Panc1 (cell line): ENCODE results near the gene SDC1. TPM values are rescaled to one million over a fixed set of nuclear protein-coding genes. Genes with fewer than 3 reads are reported as not detected.

Experiments
- ATAC-seq: fragments of 200-7000 bp; cut with Tn5 transposase; 2 replicates; pipeline ENCODE4 v1.9.1; 2020; ENCODE audit warnings: mild to moderate bottlenecking, moderate library complexity
- BruUV-seq: library from RNA; stranded (reverse); fragments of 400-500 nt; replicated peaks from 2 replicates; lab custom pipeline; 2021; lab: Mats Ljungman, UMichigan
- CTCF ChIA-PET: fragments of 300-600 bp; sonication (Branson Sonifier 250); formaldehyde crosslinking; loops from one replicate; lab custom pipeline; 2022; ENCODE audit warnings: antibody characterized with exemption; lab: Charles Lee
- POLR2A ChIA-PET: fragments of 300-600 bp; sonication (Branson Sonifier 250); formaldehyde crosslinking; loops from one replicate; lab custom pipeline; 2022; ENCODE audit warnings: antibody characterized with exemption; lab: Charles Lee
- DNase-seq: peaks from one replicate; pipeline ENCODE4 v3.0.0-alpha.2; 2010; ENCODE audit warnings: low read depth, low spot score
- H3K27ac ChIP-seq: 2 replicates; pipeline ENCODE4 v1.5.1; 2011; ENCODE audit warnings: mild to moderate bottlenecking, low read length, inconsistent platforms
- H3K27me3 ChIP-seq: fragments of 200-500 bp; sonication (Bioruptor generic); 2 replicates; pipeline ENCODE4 v1.6.0; 2014; ENCODE audit warnings: low read length, inconsistent platforms; ENCODE audit not compliant: control insufficient read depth, insufficient read depth
- H3K36me3 ChIP-seq: fragments of 200-500 bp; sonication (Bioruptor generic); 2 replicates; pipeline ENCODE4 v1.5.1; 2014; ENCODE audit warnings: inconsistent platforms, mild to moderate bottlenecking, low read length, moderate library complexity; ENCODE audit not compliant: control insufficient read depth, insufficient read depth
- H3K4me1 ChIP-seq: 2 replicates; pipeline ENCODE4 v1.5.1; 2011; ENCODE audit warnings: inconsistent platforms, mild to moderate bottlenecking, low read length, moderate library complexity; ENCODE audit not compliant: control insufficient read depth, insufficient read depth
- H3K4me3 ChIP-seq, 2 experiments: 2 replicates each; pipeline ENCODE4 v1.5.1; 2011 to 2012; ENCODE audit warnings: low read depth in 2 of 2, low read length in 2 of 2, mild to moderate bottlenecking in 2 of 2, inconsistent platforms in 1 of 2, moderate library complexity in 1 of 2
- H3K9me3 ChIP-seq: fragments of 200-500 bp; sonication (Bioruptor generic); 2 replicates; pipeline ENCODE4 v1.5.1; 2014; ENCODE audit warnings: low read depth, mild to moderate bottlenecking, inconsistent platforms, low read length, moderate library complexity; ENCODE audit not compliant: control insufficient read depth, insufficient read depth
- POLR2AphosphoS5 ChIP-seq: IDR thresholded peaks from 2 replicates; pipeline ENCODE4 v1.6.1; 2012; ENCODE audit warnings: mild to moderate bottlenecking, low read depth, low read length, moderate library complexity
- SIN3A ChIP-seq: IDR thresholded peaks from 2 replicates; pipeline ENCODE4 v1.6.1; 2012; ENCODE audit warnings: low read depth, mild to moderate bottlenecking, low read length, moderate library complexity, borderline replicate concordance; ENCODE audit not compliant: insufficient read depth
- TCF7L2 ChIP-seq: IDR thresholded peaks from 2 replicates; pipeline ENCODE4 v1.6.1; 2011; ENCODE audit warnings: mild to moderate bottlenecking, low read depth, low read length, inconsistent platforms
- in situ Hi-C: cut with HindIII; loops from 2 replicates; pipeline ENCODE4 v1.10.0; 2016; ENCODE audit warnings: low sequenced_read_pairs, low pct_unique_long_range_greater_than_20kb
- intact Hi-C: fragments of 100-400 bp; cut with micrococcal nuclease; formaldehyde crosslinking; loops from one replicate; pipeline ENCODE4 v1.10.0; 2022; ENCODE audit not compliant: unreplicated experiment
- total RNA-seq: library from RNA; stranded (reverse); gene quantifications from one replicate; pipeline ENCODE4 v1.2.1, GENCODE V29; 2021; ENCODE audit not compliant: unreplicated experiment
- TF ChIP-seq, protein P1 (sequence below): fragments of 450-650 bp; IDR thresholded peaks from 2 replicates; pipeline ENCODE4 v1.5.1; 2017; ENCODE audit warnings: mild to moderate bottlenecking
- TF ChIP-seq, protein P2 (sequence below), 2 experiments: IDR thresholded peaks; 2 replicates each; pipeline ENCODE4 v1.6.1; 2011 to 2012; ENCODE audit warnings: low read depth in 2 of 2, control low read depth in 1 of 2, low read length in 1 of 2, mild to moderate bottlenecking in 1 of 2, moderate library complexity in 1 of 2; ENCODE audit not compliant: insufficient read depth in 1 of 2

SDC1 gene
- total RNA-seq, 1 experiment from 2014 or later = 93.0 TPM

DNA sequence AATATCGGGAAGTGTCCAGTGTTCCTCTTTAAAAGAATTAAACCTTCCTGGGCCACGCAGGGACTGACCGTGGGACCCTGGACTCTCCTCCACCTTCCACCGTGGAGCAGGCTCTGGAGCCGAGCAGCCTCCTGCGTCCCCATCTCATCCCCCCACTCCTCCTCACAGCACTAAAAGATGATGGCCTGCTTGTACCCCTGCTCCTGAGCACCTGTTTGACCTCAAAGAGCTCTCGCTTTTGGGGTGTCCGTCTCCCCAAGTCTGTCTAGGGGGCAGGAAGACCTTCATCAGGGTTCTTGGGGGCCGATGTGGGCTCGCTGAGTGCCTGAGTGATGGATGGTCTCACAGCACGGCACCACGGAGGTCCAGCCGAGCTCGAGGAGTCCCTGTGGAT is 1.2 kb upstream of the SDC1 start:
- H3K4me3 ChIP-seq = no peak overlapping the region
- TF ChIP-seq TCF7L2 = no peak
- TF ChIP-seq POLR2AphosphoS5 = no peak
- TF ChIP-seq, protein P1, sequence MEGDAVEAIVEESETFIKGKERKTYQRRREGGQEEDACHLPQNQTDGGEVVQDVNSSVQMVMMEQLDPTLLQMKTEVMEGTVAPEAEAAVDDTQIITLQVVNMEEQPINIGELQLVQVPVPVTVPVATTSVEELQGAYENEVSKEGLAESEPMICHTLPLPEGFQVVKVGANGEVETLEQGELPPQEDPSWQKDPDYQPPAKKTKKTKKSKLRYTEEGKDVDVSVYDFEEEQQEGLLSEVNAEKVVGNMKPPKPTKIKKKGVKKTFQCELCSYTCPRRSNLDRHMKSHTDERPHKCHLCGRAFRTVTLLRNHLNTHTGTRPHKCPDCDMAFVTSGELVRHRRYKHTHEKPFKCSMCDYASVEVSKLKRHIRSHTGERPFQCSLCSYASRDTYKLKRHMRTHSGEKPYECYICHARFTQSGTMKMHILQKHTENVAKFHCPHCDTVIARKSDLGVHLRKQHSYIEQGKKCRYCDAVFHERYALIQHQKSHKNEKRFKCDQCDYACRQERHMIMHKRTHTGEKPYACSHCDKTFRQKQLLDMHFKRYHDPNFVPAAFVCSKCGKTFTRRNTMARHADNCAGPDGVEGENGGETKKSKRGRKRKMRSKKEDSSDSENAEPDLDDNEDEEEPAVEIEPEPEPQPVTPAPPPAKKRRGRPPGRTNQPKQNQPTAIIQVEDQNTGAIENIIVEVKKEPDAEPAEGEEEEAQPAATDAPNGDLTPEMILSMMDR = no peak
- TF ChIP-seq, protein P2, sequence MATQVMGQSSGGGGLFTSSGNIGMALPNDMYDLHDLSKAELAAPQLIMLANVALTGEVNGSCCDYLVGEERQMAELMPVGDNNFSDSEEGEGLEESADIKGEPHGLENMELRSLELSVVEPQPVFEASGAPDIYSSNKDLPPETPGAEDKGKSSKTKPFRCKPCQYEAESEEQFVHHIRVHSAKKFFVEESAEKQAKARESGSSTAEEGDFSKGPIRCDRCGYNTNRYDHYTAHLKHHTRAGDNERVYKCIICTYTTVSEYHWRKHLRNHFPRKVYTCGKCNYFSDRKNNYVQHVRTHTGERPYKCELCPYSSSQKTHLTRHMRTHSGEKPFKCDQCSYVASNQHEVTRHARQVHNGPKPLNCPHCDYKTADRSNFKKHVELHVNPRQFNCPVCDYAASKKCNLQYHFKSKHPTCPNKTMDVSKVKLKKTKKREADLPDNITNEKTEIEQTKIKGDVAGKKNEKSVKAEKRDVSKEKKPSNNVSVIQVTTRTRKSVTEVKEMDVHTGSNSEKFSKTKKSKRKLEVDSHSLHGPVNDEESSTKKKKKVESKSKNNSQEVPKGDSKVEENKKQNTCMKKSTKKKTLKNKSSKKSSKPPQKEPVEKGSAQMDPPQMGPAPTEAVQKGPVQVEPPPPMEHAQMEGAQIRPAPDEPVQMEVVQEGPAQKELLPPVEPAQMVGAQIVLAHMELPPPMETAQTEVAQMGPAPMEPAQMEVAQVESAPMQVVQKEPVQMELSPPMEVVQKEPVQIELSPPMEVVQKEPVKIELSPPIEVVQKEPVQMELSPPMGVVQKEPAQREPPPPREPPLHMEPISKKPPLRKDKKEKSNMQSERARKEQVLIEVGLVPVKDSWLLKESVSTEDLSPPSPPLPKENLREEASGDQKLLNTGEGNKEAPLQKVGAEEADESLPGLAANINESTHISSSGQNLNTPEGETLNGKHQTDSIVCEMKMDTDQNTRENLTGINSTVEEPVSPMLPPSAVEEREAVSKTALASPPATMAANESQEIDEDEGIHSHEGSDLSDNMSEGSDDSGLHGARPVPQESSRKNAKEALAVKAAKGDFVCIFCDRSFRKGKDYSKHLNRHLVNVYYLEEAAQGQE (IDR thresholded peaks at IDR 0.05; ENCODE audit: insufficient read depth in 1 of 2, low read depth in 2 of 2, low read length in 1 of 2) = no peak
- no peak for TF ChIP-seq SIN3A
- ChIA-PET CTCF (interaction anchor here (0.8 to 2.4 kb wide), 2 partner anchors 91 to 131 kb away, joined by 3 to 8 read pairs; no protein-coding TSS in a partner anchor), POLR2A (interaction anchor here (0.5 kb wide), 1 partner anchor 189 kb away, joined by 4 read pairs; no protein-coding TSS in a partner anchor)
- in situ Hi-C loops = no loop called here
- no peaks in the 10 kb centered on the region for H3K27me3 ChIP-seq
- ATAC-seq = no peak
- BruUV-seq = no TSS peak
- H3K4me1 ChIP-seq = peaks cover 29% of the 10 kb centered on the region
- H3K9me3 ChIP-seq = no peaks in the 10 kb centered on the region
- intact Hi-C loops = no loop called here
- peak overlapping the region; percentile 57; the same call in 1 of the 2 replicates for H3K27ac ChIP-seq
- no peak for DNase-seq
- no peaks in the 10 kb centered on the region; the same call in 1 of the 2 replicates for H3K36me3 ChIP-seq

DNA sequence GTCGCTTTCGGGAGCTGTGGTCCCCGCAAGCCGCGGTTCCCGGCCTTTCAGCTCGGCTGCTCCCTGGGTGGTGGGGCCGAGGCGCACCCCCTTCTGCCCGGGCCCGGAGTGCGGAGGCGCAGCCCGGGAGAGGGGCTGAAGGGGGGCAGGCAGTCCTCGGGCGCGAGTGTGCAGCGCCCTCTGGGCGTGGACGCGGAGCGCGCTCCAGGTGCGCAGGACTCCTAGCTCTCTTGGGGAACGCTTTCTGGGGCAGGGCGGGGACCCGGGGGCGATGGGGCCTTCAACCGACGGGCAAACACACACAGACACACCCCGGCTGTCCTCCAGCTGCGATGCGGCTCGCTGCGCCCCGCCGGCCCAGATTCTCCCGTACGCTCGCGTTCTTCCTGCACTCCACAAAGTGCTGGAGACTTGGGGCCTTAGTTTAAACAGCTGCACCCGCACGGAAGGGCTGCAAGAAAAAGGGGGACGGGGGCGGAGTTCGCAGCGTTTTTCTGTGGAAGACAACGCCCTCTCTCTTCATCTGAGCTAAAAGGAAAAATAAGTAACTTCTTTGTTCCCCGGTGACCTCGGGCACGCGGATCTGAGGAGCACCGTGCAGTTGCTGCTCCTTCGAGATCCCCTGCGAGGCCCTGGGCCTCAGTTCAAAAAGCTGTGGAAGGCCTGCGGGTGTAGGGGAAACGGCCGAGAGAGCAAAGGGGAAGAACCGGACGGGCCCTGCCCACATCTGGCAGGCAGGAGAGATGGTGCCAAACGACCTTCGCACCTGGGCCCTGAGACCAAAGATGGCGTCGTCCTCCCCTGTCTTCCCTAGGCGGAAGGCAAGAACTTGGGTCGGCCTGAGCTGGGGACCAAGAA is 593 bp upstream of the SDC1 start:
- TF ChIP-seq POLR2AphosphoS5 = no peak
- TF ChIP-seq, protein P1 = peak; percentile 92
- TF ChIP-seq SIN3A = 0 out of 2 replicates have a peak, but pooled peaks have one; percentile 18
- TF ChIP-seq TCF7L2 = no peak
- TF ChIP-seq, protein P2 (IDR thresholded peaks at IDR 0.05; ENCODE audit: insufficient read depth in 1 of 2, low read depth in 2 of 2, low read length in 1 of 2) = no peak
- Histone ChIP-seq H3K27me3 (no peaks in the 10 kb centered on the region), H3K9me3 (no peaks in the 10 kb centered on the region), H3K27ac (peak overlapping the region; percentile 57), H3K4me1 (peaks cover 30% of the 10 kb centered on the region), H3K4me3 (peak overlapping the region; percentile 68 to 81), H3K36me3 (no peaks in the 10 kb centered on the region; the same call in 1 of the 2 replicates)
- ChIA-PET CTCF (interaction anchor here (0.6 to 2.4 kb wide), 9 partner anchors 11 to 430 kb away, joined by 3 to 8 read pairs (median 5); no protein-coding TSS in a partner anchor), POLR2A (interaction anchor here (0.5 to 0.7 kb wide), 4 partner anchors 20 to 189 kb away, joined by 4 to 7 read pairs (median 4); no protein-coding TSS in a partner anchor)
- peak; percentile 85 for ATAC-seq
- BruUV-seq = no TSS peak
- in situ Hi-C loops = no loop called here
- DNase-seq = no peak
- intact Hi-C loops = loop anchor here (1.0 kb wide), 1 partner anchor 90 kb away; no protein-coding TSS in a partner anchor
